SJSA1 (cell line): ENCODE measurements around the gene RLN2. TPM values are rescaled to one million over a fixed set of nuclear protein-coding genes. Genes with fewer than 3 reads are reported as not detected.
A peak's percentile ranks its signal among the peaks of the same experiment; 100 is the strongest.

Experiments used
- DNase-seq, 2 experiments: peaks; one replicate each; pipeline ENCODE4 v3.0.0-alpha.2; 2015 to 2020; ENCODE audit warnings: low spot score in 2 of 2, low read depth in 1 of 2
- H3K27ac ChIP-seq: fragments of 250-450 bp; sonication (Bioruptor Pico); 2 replicates; pipeline ENCODE4 v1.5.1; 2020; ENCODE audit warnings: mild to moderate bottlenecking, moderate library complexity
- H3K27me3 ChIP-seq: fragments of 250-450 bp; sonication (Bioruptor Pico); replicated peaks from 2 replicates; pipeline ENCODE4 v1.5.1; 2020; ENCODE audit warnings: mild to moderate bottlenecking, moderate library complexity
- H3K36me3 ChIP-seq: fragments of 250-450 bp; sonication (Bioruptor Pico); 2 replicates; pipeline ENCODE4 v1.5.1; 2020; ENCODE audit warnings: mild to moderate bottlenecking
- H3K4me1 ChIP-seq: fragments of 250-450 bp; sonication (Bioruptor Pico); replicated peaks from 2 replicates; pipeline ENCODE4 v1.6.1; 2021; ENCODE audit warnings: mild to moderate bottlenecking
- H3K4me3 ChIP-seq: fragments of 250-450 bp; sonication (Bioruptor Pico); 2 replicates; pipeline ENCODE4 v1.5.1; 2020; ENCODE audit warnings: mild to moderate bottlenecking
- H3K9me3 ChIP-seq: fragments of 250-450 bp; sonication (Bioruptor Pico); replicated peaks from 2 replicates; pipeline ENCODE4 v1.5.1; 2020; ENCODE audit warnings: mild to moderate bottlenecking
- total RNA-seq: library from RNA; depleted of rRNA; stranded (reverse); fragments of >200 nt; shearing (Covaris generic); gene quantifications from 2 replicates; pipeline ENCODE4 v1.2.3, GENCODE V29; 2014

RLN2 gene
- total RNA-seq, 1 experiment from 2014 or later, result not detected

GRCh38 chr9:5310851-5311250 is 6.3 kb upstream of the RLN2 start:
- Histone ChIP-seq H3K9me3 (no peaks in the 10 kb centered on the region), H3K27ac (no peak overlapping the region), H3K27me3 (no peaks in the 10 kb centered on the region), H3K4me1 (no peaks in the 10 kb centered on the region), H3K36me3 (no peaks in the 10 kb centered on the region), H3K4me3 (no peak overlapping the region)
- DNase-seq, result no peak

- H3K9me3 ChIP-seq, result no peaks in the 10 kb centered on the region
- H3K27ac ChIP-seq, result no peak overlapping the region
- no peaks in the 10 kb centered on the region for H3K4me1 ChIP-seq
- H3K4me3 ChIP-seq, result no peak overlapping the region
- H3K27me3 ChIP-seq, result no peaks in the 10 kb centered on the region
- no peak for DNase-seq
- H3K36me3 ChIP-seq, result no peaks in the 10 kb centered on the region
Measured at GRCh38 chr9:5305741-5306140, 1.2 kb upstream of the RLN2 start.

DNA sequence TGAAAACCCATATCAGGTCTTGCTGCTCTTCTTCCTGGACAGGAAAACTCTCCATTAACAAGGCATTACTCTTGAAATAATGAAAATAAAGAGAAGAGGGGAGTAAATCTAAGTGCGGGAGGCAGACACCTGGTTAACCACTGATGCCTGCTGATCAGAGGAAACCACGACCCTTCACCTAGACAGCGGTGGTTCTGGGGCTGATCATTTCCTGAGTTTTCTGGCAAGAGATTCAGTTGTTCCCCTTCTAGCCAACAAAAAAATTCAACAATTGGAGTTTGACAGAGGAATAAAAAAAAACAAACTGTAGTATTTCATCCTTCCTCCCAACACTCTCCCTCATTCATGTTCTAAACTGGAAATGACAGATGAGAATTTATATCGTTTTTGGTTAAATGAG is 3.0 kb downstream of the RLN2 start:
- Histone ChIP-seq H3K4me1 (no peaks in the 10 kb centered on the region), H3K9me3 (no peaks in the 10 kb centered on the region), H3K36me3 (no peaks in the 10 kb centered on the region), H3K4me3 (no peak overlapping the region), H3K27ac (no peak overlapping the region), H3K27me3 (no peaks in the 10 kb centered on the region)
- DNase-seq, result no peak

- H3K4me1 ChIP-seq, result no peaks in the 10 kb centered on the region
- no peaks in the 10 kb centered on the region for H3K27me3 ChIP-seq
- no peak overlapping the region for H3K4me3 ChIP-seq
- no peak overlapping the region for H3K27ac ChIP-seq
- no peak for DNase-seq
- no peaks in the 10 kb centered on the region for H3K9me3 ChIP-seq
- no peaks in the 10 kb centered on the region for H3K36me3 ChIP-seq
Measured at GRCh38 chr9:5292141-5292540, 12.4 kb downstream of the RLN2 start.

DNA sequence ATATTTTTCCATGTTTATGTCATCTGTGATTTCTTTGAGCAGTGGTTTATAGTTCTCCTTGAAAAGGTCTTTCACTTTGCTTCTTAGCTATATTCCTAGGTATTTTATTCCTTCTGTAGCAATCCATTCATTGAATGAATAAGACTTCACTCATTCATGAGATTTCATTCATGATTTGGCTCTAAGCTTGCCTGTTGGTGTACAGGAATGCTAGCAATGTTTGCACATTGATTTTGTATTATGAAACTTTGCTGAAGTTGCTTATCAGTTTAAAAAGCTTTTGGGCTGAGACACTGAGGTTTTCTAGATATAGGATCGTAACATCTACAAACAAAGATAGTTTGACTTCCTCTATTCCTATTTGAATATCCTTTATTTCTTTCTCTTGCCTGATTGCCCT is 15.9 kb downstream of the RLN2 start:
- no peak for DNase-seq
- no peak overlapping the region for H3K27ac ChIP-seq
- no peaks in the 10 kb centered on the region for H3K4me1 ChIP-seq
- no peaks in the 10 kb centered on the region for H3K36me3 ChIP-seq
- H3K27me3 ChIP-seq, result no peaks in the 10 kb centered on the region
- no peaks in the 10 kb centered on the region for H3K9me3 ChIP-seq
- no peak overlapping the region for H3K4me3 ChIP-seq

- H3K36me3 ChIP-seq, result no peaks in the 10 kb centered on the region
- H3K27me3 ChIP-seq, result no peaks in the 10 kb centered on the region
- H3K27ac ChIP-seq, result no peak overlapping the region
Measured at GRCh38 chr9:5286262-5286661, 18.3 kb downstream of the RLN2 start.

DNA sequence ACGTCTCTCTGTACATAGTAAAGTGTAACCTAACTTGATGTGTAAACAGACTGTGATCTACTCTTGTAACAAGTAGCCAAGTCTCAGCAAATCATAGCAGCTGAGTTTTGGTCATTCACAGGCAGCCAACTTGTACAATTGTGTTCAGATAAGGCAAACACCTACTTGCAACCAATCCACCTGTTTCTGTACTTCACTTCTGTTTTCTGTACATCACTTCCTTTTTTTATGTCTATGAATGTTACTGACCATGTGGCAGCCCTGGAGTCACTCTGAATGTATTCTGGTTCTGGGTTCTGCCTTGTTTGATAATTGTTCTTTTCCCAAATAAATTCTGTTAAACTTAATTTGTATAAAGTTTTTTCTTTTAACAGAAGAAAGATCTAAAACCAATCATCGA is 26.0 kb downstream of the RLN2 start:
- H3K27me3 ChIP-seq, result no peaks in the 10 kb centered on the region
- H3K4me3 ChIP-seq, result no peak overlapping the region
- DNase-seq, result no peak
- H3K9me3 ChIP-seq, result no peaks in the 10 kb centered on the region
- no peaks in the 10 kb centered on the region for H3K4me1 ChIP-seq
- no peaks in the 10 kb centered on the region for H3K36me3 ChIP-seq
- H3K27ac ChIP-seq, result no peak overlapping the region

More at GRCh38 chr9:5286262-5286661, 18.3 kb downstream of the RLN2 start:
- H3K9me3 ChIP-seq, result no peaks in the 10 kb centered on the region
- H3K4me3 ChIP-seq, result no peak overlapping the region
- H3K4me1 ChIP-seq, result no peaks in the 10 kb centered on the region
- DNase-seq, result no peak

DNA sequence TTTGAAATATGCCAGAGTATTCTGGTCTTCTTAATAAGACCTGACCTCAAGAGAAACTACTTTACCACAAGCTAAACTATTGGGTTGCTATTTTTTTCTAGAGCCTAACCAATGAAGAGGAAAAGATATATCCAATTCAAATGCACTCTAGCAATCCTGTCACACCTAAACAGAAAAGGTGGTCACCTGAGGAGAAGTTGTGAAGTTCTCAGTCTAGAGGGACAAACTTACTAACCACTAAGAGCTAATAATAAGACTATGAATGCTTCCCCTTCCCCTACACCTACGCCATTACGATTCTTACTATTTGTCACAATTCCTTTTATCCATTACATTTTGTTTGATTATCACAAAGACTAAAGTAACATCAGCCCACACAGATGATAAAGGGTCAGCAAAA is 29.7 kb downstream of the RLN2 start:
- no peaks in the 10 kb centered on the region for H3K9me3 ChIP-seq
- DNase-seq, result no peak
- H3K27ac ChIP-seq, result no peak overlapping the region
- no peak overlapping the region for H3K4me3 ChIP-seq
- no peaks in the 10 kb centered on the region for H3K27me3 ChIP-seq
- H3K4me1 ChIP-seq, result peaks cover 5% of the 10 kb centered on the region
- H3K36me3 ChIP-seq, result no peaks in the 10 kb centered on the region

GRCh38 chr9:5269249-5269715 is 35.2 kb downstream of the RLN2 start:
- peak; percentile 57 to 85 for DNase-seq
- H3K27me3 ChIP-seq, result no peaks in the 10 kb centered on the region
- peaks cover 23% of the 10 kb centered on the region for H3K4me1 ChIP-seq
- H3K36me3 ChIP-seq, result no peaks in the 10 kb centered on the region
- no peak overlapping the region for H3K4me3 ChIP-seq
- peak overlapping the region; percentile 89 for H3K27ac ChIP-seq
- no peaks in the 10 kb centered on the region for H3K9me3 ChIP-seq

GRCh38 chr9:5265939-5266338 is 38.6 kb downstream of the RLN2 start:
- Histone ChIP-seq H3K4me1 (peaks cover 23% of the 10 kb centered on the region), H3K36me3 (no peaks in the 10 kb centered on the region), H3K4me3 (no peak overlapping the region), H3K9me3 (no peaks in the 10 kb centered on the region), H3K27me3 (no peaks in the 10 kb centered on the region), H3K27ac (no peak overlapping the region)
- DNase-seq, result no peak

- H3K4me1 ChIP-seq, result peaks cover 12% of the 10 kb centered on the region
- no peaks in the 10 kb centered on the region for H3K9me3 ChIP-seq
- no peak for DNase-seq
- no peaks in the 10 kb centered on the region for H3K36me3 ChIP-seq
- no peak overlapping the region for H3K27ac ChIP-seq
- no peaks in the 10 kb centered on the region for H3K27me3 ChIP-seq
- H3K4me3 ChIP-seq, result no peak overlapping the region
Measured at GRCh38 chr9:5264219-5264595, 40.3 kb downstream of the RLN2 start.

DNA sequence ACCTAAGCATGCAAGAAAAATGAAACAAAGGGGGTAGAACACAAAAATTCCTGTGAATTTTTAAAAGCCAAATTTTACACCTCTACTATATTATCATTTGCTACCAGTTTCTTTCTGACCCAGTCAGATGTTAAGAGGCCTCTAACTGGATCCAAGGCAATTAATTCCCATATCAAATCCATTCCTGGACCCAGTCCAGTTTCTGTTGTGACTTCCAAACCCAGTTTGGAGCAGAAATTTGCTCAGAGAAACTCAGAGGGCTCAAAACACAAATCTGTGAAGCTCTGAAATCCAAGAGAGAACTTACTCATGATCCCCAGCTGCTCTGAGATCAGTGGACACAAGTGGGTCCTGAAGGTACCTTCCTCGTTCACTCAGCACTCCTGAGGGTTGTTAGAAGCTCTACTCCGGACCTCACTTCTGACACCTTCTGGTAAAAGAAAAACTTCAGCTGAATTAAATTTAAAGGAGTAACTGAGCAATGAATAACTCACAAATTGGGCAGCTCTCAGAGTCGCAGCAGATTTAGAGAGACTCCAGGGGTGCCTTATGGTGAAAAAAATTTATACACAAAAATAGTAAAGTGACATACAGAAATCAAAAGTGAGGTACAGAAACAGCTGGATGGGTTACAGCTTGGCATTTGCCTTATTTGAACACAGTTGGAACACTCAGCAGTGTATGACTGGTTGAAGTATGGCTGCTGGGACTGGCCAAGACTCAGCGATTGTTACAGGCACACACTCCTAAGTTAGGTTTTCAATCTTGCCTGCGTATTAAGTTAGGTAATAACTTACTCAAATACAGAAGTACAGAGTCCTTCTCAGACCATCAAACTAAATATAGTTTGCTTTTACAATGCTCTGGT is 40.9 kb downstream of the RLN2 start:
- DNase-seq, result no peak
- no peak overlapping the region for H3K27ac ChIP-seq
- no peaks in the 10 kb centered on the region for H3K9me3 ChIP-seq
- no peaks in the 10 kb centered on the region for H3K27me3 ChIP-seq
- H3K36me3 ChIP-seq, result no peaks in the 10 kb centered on the region
- H3K4me1 ChIP-seq, result peaks cover 7% of the 10 kb centered on the region
- H3K4me3 ChIP-seq, result no peak overlapping the region
